ENCODE data around the gene HGD.
"Not testable (repeated sequence)": the region's sequence is repeated elsewhere in the genome, so short reads cannot be mapped to it uniquely, and the experiment has no call there.

HGD gene

GRCh38 chr3:120682095-120682681 lies at the start of gene HGD:
Gene HGD, minus strand, starts transcription at chr3:120682239. Its CDS starts 128 bp downstream, at chr3:120682111.
- TF ChIP-seq CTCF (IDR thresholded peaks at IDR 0.05; ENCODE audit: low read depth, low read length, missing control alignments): no peak
- no peak for DNase-seq (ENCODE audit: extremely low read depth, low read depth)
- no peak within 1 kb of the TSS for H3K4me3 ChIP-seq (replicated peaks; ENCODE audit: low read depth, low read length)

DNA sequence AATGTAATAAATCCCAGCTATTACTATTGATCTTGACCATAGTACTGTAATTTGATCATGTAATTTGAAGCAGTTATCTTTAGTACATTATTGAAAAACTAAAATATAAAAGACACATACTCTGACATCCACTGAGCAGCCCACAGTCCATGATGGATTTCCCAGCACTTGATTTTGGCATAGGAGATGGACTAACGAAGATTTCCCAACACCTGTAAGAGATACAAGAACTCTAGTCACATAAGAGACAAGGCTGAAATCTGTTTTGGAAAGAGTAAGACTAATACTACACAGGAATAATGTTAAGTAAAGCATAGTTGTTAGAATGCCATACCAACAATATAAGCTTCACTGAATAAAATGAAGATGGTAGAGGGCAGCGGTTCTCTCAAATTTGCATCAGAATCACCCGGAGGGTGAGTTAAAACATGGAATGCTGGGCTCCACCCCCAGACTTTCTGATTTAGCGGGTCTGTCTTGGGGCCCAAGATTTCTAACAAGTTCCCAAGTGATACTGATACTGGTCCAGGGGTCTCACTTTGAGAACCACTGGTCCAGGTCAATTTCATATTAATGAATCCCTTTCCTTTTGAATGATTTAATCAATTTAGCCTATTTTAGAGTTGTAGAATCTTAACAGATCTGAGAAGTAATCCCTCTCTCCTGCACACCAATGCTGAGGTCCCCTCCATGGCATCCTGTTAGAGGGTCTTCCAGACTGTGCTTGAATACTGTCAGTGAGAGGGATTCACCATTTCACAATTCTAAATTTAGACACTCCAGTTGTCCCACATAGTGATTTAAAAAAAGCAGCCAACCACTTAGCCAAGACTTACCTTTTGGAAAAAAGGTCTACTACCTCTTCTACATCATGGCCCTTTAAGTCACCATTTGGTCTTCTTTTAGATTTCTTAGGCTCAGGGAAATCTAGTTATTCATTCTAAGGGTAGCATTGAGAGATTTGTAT lies 48.8 kb upstream of the HGD start:
- no peak for DNase-seq (ENCODE audit: extremely low read depth, low read depth)
- no peak overlapping the region for H3K4me3 ChIP-seq (replicated peaks; ENCODE audit: low read depth, low read length)
- TF ChIP-seq CTCF (IDR thresholded peaks at IDR 0.05; ENCODE audit: low read depth, low read length, missing control alignments): no peak

- H3K4me3 ChIP-seq (replicated peaks; ENCODE audit: low read depth, low read length): no peak overlapping the region
- DNase-seq (ENCODE audit: extremely low read depth, low read depth): no peak
- TF ChIP-seq CTCF (IDR thresholded peaks at IDR 0.05; ENCODE audit: low read depth, low read length, missing control alignments): no peak
Observed at GRCh38 chr3:120726791-120727190, 44.8 kb upstream of the HGD start.

DNA sequence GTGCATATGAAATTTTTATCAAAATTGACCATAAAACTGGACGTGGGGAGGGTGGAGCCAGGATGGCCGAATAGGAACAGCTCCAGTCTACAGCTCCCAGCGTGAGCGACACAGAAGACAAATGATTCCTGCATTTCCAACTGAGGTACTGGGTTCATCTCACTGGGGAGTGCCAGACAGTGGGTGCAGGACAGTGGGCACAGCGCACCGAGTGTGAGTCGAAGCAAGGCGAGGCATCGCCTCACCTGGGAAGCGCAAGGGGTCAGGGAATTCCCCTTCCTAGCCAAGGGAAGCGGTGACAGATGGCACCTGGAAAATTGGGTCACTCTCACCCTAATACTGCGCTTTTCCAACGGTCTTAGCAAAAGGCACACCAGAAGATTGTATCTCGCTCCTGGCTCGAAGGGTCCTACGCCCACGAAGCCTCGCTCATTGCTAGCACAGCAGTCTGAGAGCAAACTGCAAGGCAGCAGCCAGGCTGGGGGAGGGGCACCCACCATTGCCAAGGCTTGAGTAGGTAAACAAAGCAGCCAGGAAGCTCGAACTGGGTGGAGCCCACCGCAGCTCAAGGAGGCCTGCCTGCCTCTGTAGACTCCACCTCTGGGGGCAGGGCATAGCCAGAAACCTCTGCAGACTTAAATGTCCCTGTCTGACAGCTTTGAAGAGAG lies 37.3 kb upstream of the HGD start:
- H3K4me3 ChIP-seq (replicated peaks; ENCODE audit: low read depth, low read length); DNase-seq (ENCODE audit: extremely low read depth, low read depth): not testable (repeated sequence)

GRCh38 chr3:120713262-120713661 lies 31.2 kb upstream of the HGD start:
- TF ChIP-seq CTCF (IDR thresholded peaks at IDR 0.05; ENCODE audit: low read depth, low read length, missing control alignments): no peak
- DNase-seq (ENCODE audit: extremely low read depth, low read depth): no peak

GRCh38 chr3:120710369-120710768 lies 28.3 kb upstream of the HGD start:
- no peak for DNase-seq (ENCODE audit: extremely low read depth, low read depth)
- no peak overlapping the region for H3K4me3 ChIP-seq (replicated peaks; ENCODE audit: low read depth, low read length)
- TF ChIP-seq CTCF (IDR thresholded peaks at IDR 0.05; ENCODE audit: low read depth, low read length, missing control alignments): no peak

More at GRCh38 chr3:120713262-120713661, 31.2 kb upstream of the HGD start:
- no peak overlapping the region for H3K4me3 ChIP-seq (replicated peaks; ENCODE audit: low read depth, low read length)

- H3K4me3 ChIP-seq (replicated peaks; ENCODE audit: low read depth, low read length): no peak overlapping the region
- TF ChIP-seq CTCF (IDR thresholded peaks at IDR 0.05; ENCODE audit: low read depth, low read length, missing control alignments): no peak
- DNase-seq (ENCODE audit: extremely low read depth, low read depth): no peak
Observed at GRCh38 chr3:120708408-120708807, 26.4 kb upstream of the HGD start.

Measured in HFF-Myc (cell line).